Measurements from ENCODE around the gene IL17A. TPM values are rescaled to one million over a fixed set of nuclear protein-coding genes. Genes with fewer than 3 reads are reported as not detected.
"Not testable (repeated sequence)": the region's sequence is repeated elsewhere in the genome, so short reads cannot be mapped to it uniquely, and the experiment has no call there.

The IL17A gene
- total RNA-seq, 5 donors from 2014 or later (not counting 1 experiment from before 2014, with no cell fraction given), result not detected

GRCh38 chr6:52187098-52187497 lies 923 bp downstream of the IL17A start:
- no CpG with 5 or more reads among the region's 1 CpG for WGBS (ENCODE audit: insufficient coverage)
- H3K27ac ChIP-seq (ENCODE audit: low read length), result no peak overlapping the region
- Mint-ChIP-seq H3K9me3 (no peaks in the 10 kb centered on the region), H3K36me3 (no peaks in the 10 kb centered on the region), H3K27ac (no peak overlapping the region), H3K4me1 (peaks cover 0 to 2% (median 0%) of the 10 kb centered on the region in 3 donors), H3K4me3 (no peak overlapping the region), H3K27me3 (peaks cover 23 to 35% of the 10 kb centered on the region in 2 donors)
- no peak for DNase-seq
- CTCF ChIA-PET, result interaction anchor here in 1 of 2 donors (0.6 kb wide), 1 partner anchor 418 kb away, joined by 4 read pairs; no protein-coding TSS in a partner anchor
- no peaks in the 10 kb centered on the region for H3K9me3 ChIP-seq
- ATAC-seq (replicated peaks in 1 of 4), result no peak
- no peaks in the 10 kb centered on the region for H3K4me1 ChIP-seq (ENCODE audit: control insufficient read depth in 1 of 2, extremely low read depth in 1 of 2, insufficient read depth in 2 of 2, low read length in 2 of 2)
- H3K27me3 ChIP-seq (replicated peaks in 1 of 2; ENCODE audit: control insufficient read depth in 2 of 2, extremely low read depth in 1 of 2, insufficient read depth in 2 of 2, low read length in 1 of 2), result peaks cover 0 to 9% of the 10 kb centered on the region in 2 experiments
- H3K4me3 ChIP-seq (ENCODE audit: control insufficient read depth in 1 of 2, extremely low read depth in 1 of 2, low read length in 1 of 2), result no peak overlapping the region
- POLR2A ChIA-PET, result interaction anchor here in 1 of 2 donors (0.6 kb wide), 1 partner anchor 10 kb away, joined by 3 read pairs; no protein-coding TSS in a partner anchor
- H3K36me3 ChIP-seq (ENCODE audit: control insufficient read depth in 2 of 2, extremely low read depth in 1 of 2, insufficient read depth in 1 of 2, low read length in 1 of 2), result no peaks in the 10 kb centered on the region

- WGBS (ENCODE audit: insufficient coverage), result no CpG with 5 or more reads among the region's 2 CpGs
- Histone ChIP-seq H3K4me3 (ENCODE audit: control insufficient read depth in 1 of 2, extremely low read depth in 1 of 2, low read length in 1 of 2) (no peak overlapping the region), H3K36me3 (ENCODE audit: control insufficient read depth in 2 of 2, extremely low read depth in 1 of 2, insufficient read depth in 1 of 2, low read length in 1 of 2) (no peaks in the 10 kb centered on the region), H3K9me3 (no peaks in the 10 kb centered on the region), H3K27ac (ENCODE audit: low read length) (no peak overlapping the region), H3K27me3 (replicated peaks in 1 of 2; ENCODE audit: control insufficient read depth in 2 of 2, extremely low read depth in 1 of 2, insufficient read depth in 2 of 2, low read length in 1 of 2) (peaks cover 0 to 6% of the 10 kb centered on the region in 2 experiments), H3K4me1 (ENCODE audit: control insufficient read depth in 1 of 2, extremely low read depth in 1 of 2, insufficient read depth in 2 of 2, low read length in 2 of 2) (no peaks in the 10 kb centered on the region)
- no peak for DNase-seq
- CTCF ChIA-PET, result interaction anchor here in 1 of 2 donors (0.8 kb wide), 1 partner anchor 33 kb away, joined by 3 read pairs; no protein-coding TSS in a partner anchor
- no peak for ATAC-seq (replicated peaks in 1 of 4)
- Mint-ChIP-seq H3K4me3 (no peak overlapping the region), H3K27me3 (peaks cover 19 to 40% of the 10 kb centered on the region in 2 donors), H3K4me1 (peaks cover 0 to 2% (median 0%) of the 10 kb centered on the region in 3 donors), H3K36me3 (no peaks in the 10 kb centered on the region), H3K27ac (no peak overlapping the region), H3K9me3 (no peaks in the 10 kb centered on the region)
- POLR2A ChIA-PET, result no interaction called here
Measured at GRCh38 chr6:52189974-52190373, 3.8 kb downstream of the IL17A start.

- Histone ChIP-seq H3K4me3 (ENCODE audit: control insufficient read depth in 1 of 2, extremely low read depth in 1 of 2, low read length in 1 of 2) (no peak overlapping the region), H3K4me1 (ENCODE audit: control insufficient read depth in 1 of 2, extremely low read depth in 1 of 2, insufficient read depth in 2 of 2, low read length in 2 of 2) (no peaks in the 10 kb centered on the region), H3K9me3 (no peaks in the 10 kb centered on the region), H3K27me3 (replicated peaks in 1 of 2; ENCODE audit: control insufficient read depth in 2 of 2, extremely low read depth in 1 of 2, insufficient read depth in 2 of 2, low read length in 1 of 2) (peaks cover 0 to 6% of the 10 kb centered on the region in 2 experiments), H3K27ac (ENCODE audit: low read length) (no peak overlapping the region), H3K36me3 (ENCODE audit: control insufficient read depth in 2 of 2, extremely low read depth in 1 of 2, insufficient read depth in 1 of 2, low read length in 1 of 2) (no peaks in the 10 kb centered on the region)
- ChIA-PET POLR2A (no interaction called here), CTCF (interaction anchor here in 1 of 2 donors (0.7 kb wide), 1 partner anchor 1468 kb away, joined by 3 read pairs; no protein-coding TSS in a partner anchor)
- Mint-ChIP-seq H3K27ac (no peak overlapping the region), H3K36me3 (no peaks in the 10 kb centered on the region), H3K27me3 (peaks cover 20 to 39% of the 10 kb centered on the region in 2 donors), H3K4me3 (no peak overlapping the region), H3K4me1 (peaks cover 0 to 2% (median 0%) of the 10 kb centered on the region in 3 donors), H3K9me3 (no peaks in the 10 kb centered on the region)
- no peak for DNase-seq
- no peak for ATAC-seq (replicated peaks in 1 of 4)
- WGBS (ENCODE audit: insufficient coverage), result 33% methylated on average over 2 of the region's 3 CpGs
Measured at GRCh38 chr6:52190409-52190808, 4.2 kb downstream of the IL17A start.

GRCh38 chr6:52191824-52192223 lies 5.6 kb downstream of the IL17A start:
- H3K9me3 ChIP-seq, result no peaks in the 10 kb centered on the region
- H3K4me1 Mint-ChIP-seq, result no peaks in the 10 kb centered on the region

GRCh38 chr6:52195886-52196285 lies 9.7 kb downstream of the IL17A start:
- H3K27ac Mint-ChIP-seq, result no peak overlapping the region
- ChIA-PET CTCF (no interaction called here), POLR2A (no interaction called here)
- Histone ChIP-seq H3K4me3 (ENCODE audit: control insufficient read depth in 1 of 2, extremely low read depth in 1 of 2, low read length in 1 of 2) (no peak overlapping the region), H3K9me3 (no peaks in the 10 kb centered on the region), H3K27me3 (replicated peaks in 1 of 2; ENCODE audit: control insufficient read depth in 2 of 2, extremely low read depth in 1 of 2, insufficient read depth in 2 of 2, low read length in 1 of 2) (no peaks in the 10 kb centered on the region), H3K36me3 (ENCODE audit: control insufficient read depth in 2 of 2, extremely low read depth in 1 of 2, insufficient read depth in 1 of 2, low read length in 1 of 2) (no peaks in the 10 kb centered on the region), H3K4me1 (ENCODE audit: control insufficient read depth in 1 of 2, extremely low read depth in 1 of 2, insufficient read depth in 2 of 2, low read length in 2 of 2) (no peaks in the 10 kb centered on the region), H3K27ac (ENCODE audit: low read length) (no peak overlapping the region)
- no peak overlapping the region for H3K4me3 Mint-ChIP-seq
- H3K4me1 Mint-ChIP-seq, result no peaks in the 10 kb centered on the region
- no peak for ATAC-seq (replicated peaks in 1 of 4)
- WGBS (ENCODE audit: insufficient coverage), result no CpG with 5 or more reads among the region's 2 CpGs
- peaks cover 0 to 18% (median 16%) of the 10 kb centered on the region in 3 donors for H3K9me3 Mint-ChIP-seq
- peaks cover 3% of the 10 kb centered on the region for H3K36me3 Mint-ChIP-seq
- H3K27me3 Mint-ChIP-seq, result peaks cover 10 to 19% of the 10 kb centered on the region in 2 donors
- DNase-seq, result no peak

More at GRCh38 chr6:52191824-52192223, 5.6 kb downstream of the IL17A start:
- ATAC-seq (replicated peaks in 1 of 4), result no peak
- Histone ChIP-seq H3K4me1 (ENCODE audit: control insufficient read depth in 1 of 2, extremely low read depth in 1 of 2, insufficient read depth in 2 of 2, low read length in 2 of 2) (no peaks in the 10 kb centered on the region), H3K27me3 (replicated peaks in 1 of 2; ENCODE audit: control insufficient read depth in 2 of 2, extremely low read depth in 1 of 2, insufficient read depth in 2 of 2, low read length in 1 of 2) (peaks cover 0 to 3% of the 10 kb centered on the region in 2 experiments), H3K4me3 (ENCODE audit: control insufficient read depth in 1 of 2, extremely low read depth in 1 of 2, low read length in 1 of 2) (no peak overlapping the region), H3K36me3 (ENCODE audit: control insufficient read depth in 2 of 2, extremely low read depth in 1 of 2, insufficient read depth in 1 of 2, low read length in 1 of 2) (no peaks in the 10 kb centered on the region), H3K27ac (ENCODE audit: low read length) (no peak overlapping the region)
- ChIA-PET POLR2A (no interaction called here), CTCF (no interaction called here)
- Mint-ChIP-seq H3K9me3 (no peaks in the 10 kb centered on the region), H3K36me3 (no peaks in the 10 kb centered on the region), H3K27me3 (peaks cover 14 to 32% of the 10 kb centered on the region in 2 donors), H3K27ac (no peak overlapping the region), H3K4me3 (no peak overlapping the region)
- DNase-seq, result no peak
- WGBS (ENCODE audit: insufficient coverage), result 56% methylated on average over 3 of the region's 3 CpGs

GRCh38 chr6:52200088-52200487 lies 13.9 kb downstream of the IL17A start:
- CTCF ChIA-PET, H3K4me1 Mint-ChIP-seq, H3K27me3 Mint-ChIP-seq: not testable (repeated sequence)

More at GRCh38 chr6:52200088-52200487, 13.9 kb downstream of the IL17A start:
- DNase-seq; H3K27ac Mint-ChIP-seq; H3K36me3 ChIP-seq (ENCODE audit: control insufficient read depth in 2 of 2, extremely low read depth in 1 of 2, insufficient read depth in 1 of 2, low read length in 1 of 2); H3K4me3 ChIP-seq (ENCODE audit: control insufficient read depth in 1 of 2, extremely low read depth in 1 of 2, low read length in 1 of 2); H3K36me3 Mint-ChIP-seq; POLR2A ChIA-PET; H3K27ac ChIP-seq (ENCODE audit: low read length); H3K9me3 ChIP-seq; H3K27me3 ChIP-seq (replicated peaks in 1 of 2; ENCODE audit: control insufficient read depth in 2 of 2, extremely low read depth in 1 of 2, insufficient read depth in 2 of 2, low read length in 1 of 2); H3K4me1 ChIP-seq (ENCODE audit: control insufficient read depth in 1 of 2, extremely low read depth in 1 of 2, insufficient read depth in 2 of 2, low read length in 2 of 2); H3K4me3 Mint-ChIP-seq; ATAC-seq (replicated peaks in 1 of 4): not testable (repeated sequence)
- H3K9me3 Mint-ChIP-seq, result peaks cover 0 to 26% (median 21%) of the 10 kb centered on the region in 3 donors
- WGBS (ENCODE audit: insufficient coverage), result 31% methylated on average over 3 of the region's 5 CpGs
